Measurements from ENCODE around the gene HERC2.
"Not testable (repeated sequence)": the region's sequence is repeated elsewhere in the genome, so short reads cannot be mapped to it uniquely, and the experiment has no call there.

HERC2 gene

GRCh38 chr15:28322129-28322588 is at the start of gene HERC2:
TSS of gene HERC2 (minus strand) at chr15:28322179. CDS start at chr15:28321433, 746 bp downstream.
- not testable (repeated sequence) for DNase-seq (ENCODE audit: low spot score)

- not testable (repeated sequence) for DNase-seq (ENCODE audit: low spot score)
Observed at GRCh38 chr15:28365502-28365901, 43.5 kb upstream of the HERC2 start.

GRCh38 chr15:28357984-28358383 is 36.0 kb upstream of the HERC2 start, which contains the start of gene GOLGA6L24:
TSS of gene GOLGA6L24 (minus strand) at chr15:28358084. CDS start at chr15:28358023, 61 bp downstream.
- DNase-seq (ENCODE audit: low spot score) = not testable (repeated sequence)

- DNase-seq (ENCODE audit: low spot score) = not testable (repeated sequence)
Observed at GRCh38 chr15:28321358-28322078, 461 bp downstream of the HERC2 start.

- not testable (repeated sequence) for DNase-seq (ENCODE audit: low spot score)
Observed at GRCh38 chr15:28319725-28320124, 2.3 kb downstream of the HERC2 start.

- not testable (repeated sequence) for DNase-seq (ENCODE audit: low spot score)
Observed at GRCh38 chr15:28318828-28319227, 3.2 kb downstream of the HERC2 start.

- DNase-seq (ENCODE audit: low spot score) = not testable (repeated sequence)
Observed at GRCh38 chr15:28318122-28318521, 3.9 kb downstream of the HERC2 start.

- DNase-seq (ENCODE audit: low spot score) = not testable (repeated sequence)
Observed at GRCh38 chr15:28316958-28317357, 5.0 kb downstream of the HERC2 start.

- DNase-seq (ENCODE audit: low spot score) = not testable (repeated sequence)
Observed at GRCh38 chr15:28310454-28310853, 11.5 kb downstream of the HERC2 start.

GRCh38 chr15:28308718-28309117 is 13.3 kb downstream of the HERC2 start:
- DNase-seq (ENCODE audit: low spot score) = not testable (repeated sequence)

GRCh38 chr15:28305700-28306099 is 16.3 kb downstream of the HERC2 start:
- DNase-seq (ENCODE audit: low spot score) = not testable (repeated sequence)

- not testable (repeated sequence) for DNase-seq (ENCODE audit: low spot score)
Observed at GRCh38 chr15:28297434-28297833, 24.5 kb downstream of the HERC2 start.

GRCh38 chr15:28296814-28297213 is 25.2 kb downstream of the HERC2 start:
- DNase-seq (ENCODE audit: low spot score) = not testable (repeated sequence)

GRCh38 chr15:28295009-28295563 is 26.9 kb downstream of the HERC2 start:
- DNase-seq (ENCODE audit: low spot score) = not testable (repeated sequence)

GRCh38 chr15:28294560-28294959 is 27.4 kb downstream of the HERC2 start:
- not testable (repeated sequence) for DNase-seq (ENCODE audit: low spot score)

GRCh38 chr15:28289694-28290463 is 32.1 kb downstream of the HERC2 start:
- DNase-seq (ENCODE audit: low spot score) = no peak

GRCh38 chr15:28288830-28289693 is 32.9 kb downstream of the HERC2 start:
- not testable (repeated sequence) for DNase-seq (ENCODE audit: low spot score)

GRCh38 chr15:28286659-28287058 is 35.3 kb downstream of the HERC2 start:
- DNase-seq (ENCODE audit: low spot score) = not testable (repeated sequence)

- DNase-seq (ENCODE audit: low spot score) = no peak
Observed at GRCh38 chr15:28286031-28286430, 35.9 kb downstream of the HERC2 start.

GRCh38 chr15:28281876-28282275 is 40.1 kb downstream of the HERC2 start:
- no peak for DNase-seq (ENCODE audit: low spot score)

GRCh38 chr15:28274635-28275034 is 47.3 kb downstream of the HERC2 start:
- DNase-seq (ENCODE audit: low spot score) = no peak
